LHCN-M2 (cell line): ENCODE results near the gene C1orf232. TPM values are rescaled to one million over a fixed set of nuclear protein-coding genes. Genes with fewer than 3 reads are reported as not detected.

Source experiments
- DNase-seq: peaks from one replicate; pipeline ENCODE4 v3.0.0-alpha.2; 2012; ENCODE audit warnings: low read depth
- total RNA-seq: library from RNA; depleted of rRNA; stranded (reverse); fragments of >200 nt; gene quantifications from 2 replicates; pipeline ENCODE4 v1.2.3, GENCODE V29; 2014

The C1orf232 gene
- total RNA-seq, 1 experiment from 2014 or later, result not detected

DNA sequence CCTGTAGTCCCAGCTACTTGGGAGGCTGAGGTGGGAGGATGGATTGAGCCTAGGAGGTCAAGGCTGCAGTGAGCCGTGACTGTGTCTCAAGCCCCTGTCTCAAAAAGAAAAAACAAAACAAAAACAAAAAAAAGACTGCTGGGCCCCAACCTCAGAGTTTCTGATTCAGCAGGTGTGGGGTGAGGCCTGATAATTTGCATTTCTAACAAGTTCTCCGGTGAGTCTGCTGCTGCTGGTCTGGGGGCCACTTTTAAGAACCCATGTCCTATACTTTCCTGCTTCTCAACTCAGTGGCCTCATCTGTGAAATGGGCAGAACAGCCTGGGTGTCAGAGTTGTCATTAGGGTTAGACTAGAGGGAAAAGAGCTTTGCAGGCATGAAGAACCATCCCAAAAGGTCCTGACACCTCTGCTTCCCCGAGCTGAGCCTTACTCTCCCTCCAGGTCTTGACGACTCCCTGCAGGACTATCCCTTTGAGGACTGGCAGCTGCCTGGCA lies 11.3 kb upstream of the C1orf232 start:
- no peak for DNase-seq

DNA sequence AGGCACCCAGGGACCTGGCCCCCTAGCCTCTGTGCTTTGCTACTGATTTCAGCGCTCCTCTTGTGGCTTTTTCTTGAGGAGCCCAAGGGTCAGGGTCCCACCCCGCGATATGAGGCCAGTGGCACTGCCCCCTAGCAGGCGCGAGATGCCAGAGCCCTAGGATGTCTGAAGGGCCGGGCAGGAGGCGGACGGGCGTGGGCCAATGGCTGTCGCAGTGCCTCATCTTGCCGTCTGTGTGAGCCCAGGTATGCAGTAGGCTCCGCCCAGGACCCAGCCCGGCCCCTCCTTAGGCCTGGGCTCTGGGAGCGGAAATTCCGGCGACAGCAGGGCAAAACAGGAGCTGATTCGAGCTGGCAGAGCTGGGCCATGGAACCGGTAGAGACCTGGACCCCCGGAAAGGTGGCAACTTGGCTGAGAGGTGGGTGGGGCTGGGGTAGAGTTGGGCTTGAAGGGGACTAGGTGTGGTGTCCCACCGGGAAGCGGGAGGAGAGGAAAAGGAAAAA lies 8.5 kb upstream of the C1orf232 start, which contains the start of gene CNKSR1:
Gene CNKSR1, plus strand, starts transcription at position 310 of the 503 bp plus-strand sequence. Its CDS starts 57 bp downstream, at position 367.
- DNase-seq, result no peak

DNA sequence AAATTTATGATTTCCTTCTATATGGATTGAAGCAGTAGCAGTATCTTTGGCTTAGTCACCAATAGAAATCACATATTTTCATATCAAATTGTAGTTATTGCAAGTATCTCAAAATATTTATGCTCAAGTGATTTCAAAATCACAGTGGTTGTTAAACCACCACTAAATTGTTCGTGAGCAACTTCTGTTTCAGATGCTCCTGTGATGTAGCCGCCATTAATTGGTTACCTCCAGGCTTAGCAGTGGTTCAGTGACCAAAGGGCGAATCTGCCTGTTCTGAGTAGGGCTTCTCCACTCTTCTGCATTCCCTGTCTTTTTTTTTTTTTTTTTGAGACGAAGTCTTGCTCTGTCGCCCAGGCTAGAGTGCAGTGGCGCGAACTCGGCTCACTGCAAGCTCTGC lies 6.6 kb upstream of the C1orf232 start:
- DNase-seq, result no peak

DNA sequence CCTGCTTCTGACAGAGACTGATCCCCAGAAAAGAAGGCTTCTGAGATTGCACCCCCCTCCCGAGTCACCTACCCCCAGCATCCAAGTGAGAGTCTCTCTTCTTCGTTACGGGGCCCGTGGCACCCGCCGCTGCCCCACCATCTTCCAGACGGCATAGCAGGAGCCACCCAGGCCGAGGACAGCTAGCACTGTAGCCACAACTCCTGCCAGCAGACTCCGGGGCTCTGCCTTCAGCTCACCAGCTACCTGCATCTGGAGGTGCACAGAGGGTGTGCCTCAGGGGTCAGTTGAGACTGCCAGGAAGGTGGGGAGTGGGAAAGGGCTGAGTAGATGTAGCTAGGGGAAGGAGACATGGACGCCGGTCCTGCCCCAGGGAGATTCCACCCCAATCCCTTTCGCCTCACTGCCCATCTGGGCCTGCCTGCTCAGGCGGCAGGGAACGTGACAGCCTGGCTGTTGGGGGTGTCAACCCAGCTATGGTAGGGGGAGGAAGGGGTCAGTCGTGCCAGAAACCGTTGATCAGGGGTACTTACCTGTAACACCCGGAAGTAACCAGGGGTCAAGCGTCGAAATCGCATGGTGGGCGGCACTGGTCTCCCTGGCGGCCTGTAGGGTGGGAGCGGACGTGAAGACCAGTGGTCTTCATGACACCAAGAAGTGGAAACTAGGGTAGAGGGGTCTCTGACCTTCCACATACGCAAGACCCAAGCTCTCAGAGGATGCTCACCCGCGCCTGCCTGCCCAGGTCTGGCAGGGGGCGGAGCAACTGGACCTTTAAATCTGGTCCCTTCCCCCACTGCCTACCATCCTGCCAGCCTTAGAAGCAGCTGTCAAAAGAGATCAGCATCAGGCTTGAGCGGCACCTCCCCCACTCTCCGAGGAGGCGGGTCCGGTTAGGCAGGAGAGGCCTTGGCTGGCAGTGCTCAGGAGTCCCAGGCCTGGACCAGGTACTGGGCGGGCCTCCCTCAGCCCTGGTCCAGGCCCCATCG lies 2.6 kb upstream of the C1orf232 start, which contains the start of gene ZNF593OS:
Gene ZNF593OS, minus strand, starts transcription at position 749 of the 989 bp plus-strand sequence. Its CDS starts 171 bp downstream, at position 578.
- no peak for DNase-seq

DNA sequence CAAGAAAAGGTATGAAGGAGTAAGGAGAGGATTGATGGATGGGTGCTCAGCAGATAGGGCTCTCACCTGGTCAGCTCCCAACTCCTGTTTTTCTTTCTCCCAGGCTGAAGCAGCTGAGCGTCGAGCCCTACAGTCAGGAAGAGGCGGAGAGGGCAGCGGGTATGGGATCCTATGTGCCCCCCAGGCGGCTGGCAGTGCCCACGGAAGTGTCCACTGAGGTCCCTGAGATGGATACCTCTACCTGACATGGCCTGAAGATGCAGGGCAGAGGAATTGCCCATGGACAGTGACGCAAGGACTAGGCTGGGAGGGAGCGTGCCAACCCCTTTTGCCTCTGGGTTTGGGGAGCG lies 1.7 kb upstream of the C1orf232 start:
- no peak for DNase-seq

DNA sequence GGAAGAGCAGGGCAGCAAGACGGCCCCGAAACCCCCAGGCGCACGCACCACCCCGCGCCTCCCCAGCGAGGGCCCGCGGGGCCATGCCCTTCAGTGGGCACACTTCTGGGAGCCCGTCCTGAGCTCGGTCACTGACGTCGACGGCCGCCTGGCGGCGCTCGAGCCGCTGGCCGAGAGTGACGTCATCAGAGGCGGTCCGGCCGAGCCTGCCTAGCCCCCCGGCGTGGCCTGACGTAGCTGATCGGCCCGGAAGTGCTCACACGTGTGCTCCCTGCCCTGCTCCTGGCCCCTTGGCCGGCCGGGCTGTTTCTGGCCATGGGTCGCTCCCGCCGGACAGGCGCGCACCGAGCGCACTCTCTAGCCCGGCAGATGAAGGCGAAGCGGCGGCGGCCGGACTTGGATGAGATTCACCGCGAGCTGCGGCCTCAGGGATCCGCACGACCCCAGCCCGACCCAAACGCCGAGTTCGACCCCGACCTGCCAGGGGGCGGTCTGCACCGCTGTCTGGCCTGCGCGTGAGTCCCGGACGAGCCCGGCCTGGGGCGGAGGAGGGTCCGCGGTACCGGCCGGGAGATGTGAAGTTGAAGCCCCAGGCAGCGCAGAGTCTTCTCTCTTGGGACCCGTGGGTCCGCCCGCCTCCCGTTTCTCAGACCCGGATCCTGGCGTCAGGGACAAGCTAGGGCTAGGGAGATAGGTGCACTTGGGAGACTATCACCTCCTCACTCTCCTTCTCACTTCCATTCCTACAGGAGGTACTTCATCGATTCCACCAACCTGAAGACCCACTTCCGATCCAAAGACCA lies 1.1 kb upstream of the C1orf232 start, which contains the start of gene ZNF593:
Gene ZNF593, plus strand, starts transcription at position 240 of the 803 bp plus-strand sequence. Its CDS starts 76 bp downstream, at position 316.
- DNase-seq, result peak; percentile 85

DNA sequence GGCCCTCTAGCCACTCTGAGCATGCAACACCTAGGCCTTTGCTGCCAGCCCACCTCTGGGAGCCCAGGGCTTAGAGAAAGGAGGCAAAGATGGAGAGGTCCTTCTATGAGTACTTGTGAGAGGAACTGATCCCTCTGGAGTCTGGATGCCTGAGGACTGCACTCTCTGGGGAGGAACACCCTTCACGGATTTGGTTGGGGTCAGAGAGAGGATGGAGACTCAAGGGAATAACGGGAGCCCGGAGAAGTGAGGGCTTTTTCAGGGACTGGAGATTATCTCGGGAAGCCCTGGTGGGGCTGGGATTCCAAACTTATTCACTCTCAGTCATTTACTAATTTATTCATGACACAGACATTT lies 413 bp upstream of the C1orf232 start:
- no peak for DNase-seq

DNA sequence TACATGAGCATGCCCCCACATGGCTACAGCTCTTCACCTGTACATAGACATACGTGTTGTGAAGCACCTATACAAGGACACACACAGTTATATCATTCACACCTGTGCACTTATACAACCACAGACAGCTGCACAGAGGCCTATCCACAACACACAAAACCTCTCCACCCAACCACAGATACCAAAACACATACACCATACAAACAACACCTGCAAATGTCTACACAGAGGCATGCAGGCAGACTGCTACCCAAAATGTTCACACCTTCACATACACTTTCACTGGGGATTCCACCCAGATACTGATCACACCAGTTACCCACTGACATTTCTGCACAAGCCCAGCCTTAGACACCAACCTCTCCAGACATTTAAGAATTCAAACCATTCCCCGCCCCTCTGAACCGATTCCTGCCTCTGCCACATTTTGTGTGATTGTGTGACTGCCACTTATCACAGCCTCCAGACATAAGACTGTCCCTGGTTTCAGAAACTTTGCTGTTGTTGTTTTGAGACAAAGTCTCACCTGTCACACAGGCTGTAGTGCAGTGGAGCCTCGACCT lies 2.0 kb downstream of the C1orf232 start:
- DNase-seq, result no peak

DNA sequence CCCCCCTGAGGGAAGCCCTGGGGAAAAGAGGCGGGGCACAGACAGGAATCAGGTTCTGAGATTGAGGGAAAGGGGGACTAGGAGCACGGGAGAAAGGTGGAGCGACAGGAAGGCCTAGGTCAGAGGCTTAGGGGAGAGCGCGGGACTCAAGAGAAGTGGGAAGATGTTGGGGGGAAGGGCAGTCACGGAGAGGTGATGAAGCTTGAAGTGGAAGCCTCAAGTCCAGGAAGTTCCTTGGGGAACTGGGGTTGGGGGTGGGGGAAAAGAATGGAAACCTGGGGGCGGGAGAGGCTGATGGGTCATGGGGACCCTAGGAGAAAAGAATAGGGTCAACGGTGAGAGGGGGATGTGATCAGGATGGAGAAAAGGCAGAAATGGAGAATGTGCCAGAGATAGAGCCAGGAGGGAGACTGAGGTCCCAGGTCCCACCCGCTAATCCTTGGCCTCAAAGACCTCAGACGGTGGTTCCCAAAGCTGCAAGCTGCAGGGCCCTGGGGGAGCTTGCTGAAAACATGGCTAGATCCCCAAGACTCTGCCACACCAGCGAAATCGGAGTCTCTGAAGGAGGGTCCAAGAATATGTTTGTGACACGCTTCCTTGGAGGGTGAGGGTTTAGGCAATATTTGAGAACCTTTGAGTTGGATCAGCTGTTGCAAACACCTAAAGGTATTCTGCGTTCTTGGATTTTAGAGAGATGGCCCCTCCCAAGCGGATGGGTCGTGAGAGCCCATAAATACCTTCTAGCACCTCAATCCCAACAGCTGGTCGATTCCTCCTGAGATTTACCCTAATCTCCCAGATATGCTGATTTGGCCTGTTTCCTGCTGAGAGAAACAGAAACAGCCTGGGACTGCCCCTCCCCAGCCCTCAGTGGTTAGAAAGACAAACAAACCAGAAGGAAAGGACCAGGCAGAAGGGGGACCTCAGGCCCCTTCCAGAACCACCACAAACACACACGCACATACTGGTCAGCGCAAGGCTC lies 3.6 kb downstream of the C1orf232 start:
- DNase-seq, result peak; percentile 32

DNA sequence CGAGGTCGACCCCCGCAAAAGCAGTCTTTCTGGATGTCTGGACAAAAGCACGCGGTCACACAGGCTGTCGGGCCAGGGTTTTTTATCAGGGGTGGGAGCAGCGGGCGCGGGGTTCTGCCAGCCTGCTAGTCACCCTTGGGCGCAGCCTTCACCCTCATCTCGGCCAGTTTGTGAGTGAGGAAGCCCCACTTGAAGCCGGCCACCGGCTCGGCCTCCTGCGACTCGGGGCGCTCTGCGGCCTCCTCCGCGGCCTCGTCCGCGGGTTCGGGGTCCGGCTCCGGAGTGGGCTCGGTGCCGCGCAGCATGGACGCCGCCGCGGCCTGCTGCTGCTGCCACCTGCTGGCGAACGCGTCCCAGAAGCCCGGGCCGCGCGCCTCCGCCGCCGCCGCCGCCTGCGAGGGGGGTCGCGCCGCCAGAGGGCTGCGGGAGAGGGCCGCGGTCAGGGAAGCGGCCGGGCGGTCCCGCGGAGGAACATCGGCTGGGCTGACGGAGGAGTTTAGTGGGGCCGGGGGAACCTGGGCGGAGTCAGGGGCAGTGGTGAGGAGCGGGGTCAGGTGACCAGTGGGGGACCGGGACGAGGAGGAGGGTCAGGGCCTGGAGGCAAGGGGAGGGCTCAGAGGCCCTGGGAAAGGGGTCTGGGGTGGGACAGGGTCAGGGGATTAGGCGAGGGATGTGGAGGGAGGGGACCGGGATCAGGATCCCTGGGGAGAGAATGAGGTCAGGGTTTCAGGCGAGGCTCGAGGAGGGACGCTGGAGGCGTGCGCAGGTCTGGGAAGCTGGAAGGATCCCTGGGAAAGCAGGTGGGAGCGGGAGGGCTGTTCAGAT lies 4.5 kb downstream of the C1orf232 start:
- no peak for DNase-seq

DNA sequence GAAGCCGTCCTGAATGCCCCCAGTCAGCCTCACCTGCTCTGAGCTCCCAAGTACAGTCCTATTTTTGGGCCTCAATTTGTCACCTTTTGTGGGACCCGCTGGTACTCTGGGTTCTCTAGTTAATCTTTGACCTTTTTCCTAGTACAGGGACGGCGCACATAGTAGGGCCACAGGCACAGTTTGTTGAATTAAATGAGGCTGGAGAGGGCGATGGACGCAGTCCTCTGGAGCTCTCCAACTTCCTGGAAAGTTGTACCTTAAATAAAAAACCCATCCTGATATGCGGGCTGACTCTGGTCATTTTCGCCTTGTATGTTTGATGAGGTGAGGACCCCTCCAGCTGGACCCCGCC lies 5.1 kb downstream of the C1orf232 start:
- no peak for DNase-seq

DNA sequence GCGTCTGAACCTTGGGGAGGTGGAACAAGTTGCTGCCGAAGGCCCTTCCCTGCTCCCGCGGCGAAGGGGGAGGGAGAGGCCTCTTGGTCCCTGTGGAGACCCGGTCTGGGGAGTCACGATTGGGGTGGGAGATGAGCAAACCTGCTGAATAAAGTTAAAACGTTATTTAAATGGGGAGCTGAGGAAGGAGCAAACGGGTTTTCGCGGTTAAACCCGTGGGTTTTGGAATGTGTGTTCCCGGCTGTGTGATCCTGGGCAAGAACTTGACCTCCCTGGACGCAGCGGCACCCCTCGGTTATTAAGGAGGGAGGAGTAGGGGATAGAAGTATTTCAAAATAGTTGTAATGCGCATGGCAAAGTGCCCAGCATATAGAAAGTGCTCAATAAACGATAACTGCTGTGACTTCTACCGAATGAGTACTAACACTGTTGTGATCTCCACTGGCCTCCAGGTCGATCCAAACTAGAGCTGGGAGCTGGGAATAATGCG lies 6.5 kb downstream of the C1orf232 start:
- no peak for DNase-seq

DNA sequence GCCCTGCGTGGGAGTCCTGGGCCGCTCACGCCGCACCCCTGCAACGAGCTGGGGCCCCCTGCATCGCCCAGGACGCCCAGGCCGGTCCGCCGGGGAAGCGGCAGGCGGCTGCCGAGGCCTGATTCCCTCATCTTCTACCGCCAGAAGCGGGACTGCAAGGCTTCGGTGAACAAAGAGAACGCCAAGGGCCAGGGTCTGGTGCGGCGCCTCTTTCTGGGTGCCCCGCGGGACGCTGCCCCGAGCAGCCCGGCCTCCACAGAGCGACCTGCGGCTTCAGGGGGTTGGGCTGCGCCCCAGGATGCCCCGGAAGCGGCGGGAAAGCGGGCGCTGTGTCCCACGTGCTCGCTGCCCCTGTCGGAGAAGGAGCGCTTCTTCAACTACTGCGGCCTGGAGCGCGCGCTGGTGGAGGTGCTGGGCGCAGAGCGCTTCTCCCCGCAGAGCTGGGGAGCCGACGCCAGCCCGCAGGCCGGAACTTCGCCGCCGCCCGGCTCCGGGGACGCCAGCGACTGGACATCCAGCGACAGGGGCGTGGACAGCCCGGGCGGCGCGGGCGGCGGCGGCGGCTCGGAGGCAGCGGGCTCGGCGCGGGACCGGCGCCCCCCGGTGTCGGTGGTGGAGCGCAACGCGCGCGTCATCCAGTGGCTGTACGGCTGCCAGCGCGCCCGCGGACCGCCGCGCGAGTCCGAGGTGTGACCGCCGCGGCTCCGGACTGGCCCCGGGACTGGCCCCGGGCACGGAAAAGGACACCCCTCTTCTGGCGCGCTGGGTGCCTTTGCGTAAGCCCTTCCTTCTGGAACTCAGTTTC lies 7.1 kb downstream of the C1orf232 start:
- peak; percentile 24 for DNase-seq

DNA sequence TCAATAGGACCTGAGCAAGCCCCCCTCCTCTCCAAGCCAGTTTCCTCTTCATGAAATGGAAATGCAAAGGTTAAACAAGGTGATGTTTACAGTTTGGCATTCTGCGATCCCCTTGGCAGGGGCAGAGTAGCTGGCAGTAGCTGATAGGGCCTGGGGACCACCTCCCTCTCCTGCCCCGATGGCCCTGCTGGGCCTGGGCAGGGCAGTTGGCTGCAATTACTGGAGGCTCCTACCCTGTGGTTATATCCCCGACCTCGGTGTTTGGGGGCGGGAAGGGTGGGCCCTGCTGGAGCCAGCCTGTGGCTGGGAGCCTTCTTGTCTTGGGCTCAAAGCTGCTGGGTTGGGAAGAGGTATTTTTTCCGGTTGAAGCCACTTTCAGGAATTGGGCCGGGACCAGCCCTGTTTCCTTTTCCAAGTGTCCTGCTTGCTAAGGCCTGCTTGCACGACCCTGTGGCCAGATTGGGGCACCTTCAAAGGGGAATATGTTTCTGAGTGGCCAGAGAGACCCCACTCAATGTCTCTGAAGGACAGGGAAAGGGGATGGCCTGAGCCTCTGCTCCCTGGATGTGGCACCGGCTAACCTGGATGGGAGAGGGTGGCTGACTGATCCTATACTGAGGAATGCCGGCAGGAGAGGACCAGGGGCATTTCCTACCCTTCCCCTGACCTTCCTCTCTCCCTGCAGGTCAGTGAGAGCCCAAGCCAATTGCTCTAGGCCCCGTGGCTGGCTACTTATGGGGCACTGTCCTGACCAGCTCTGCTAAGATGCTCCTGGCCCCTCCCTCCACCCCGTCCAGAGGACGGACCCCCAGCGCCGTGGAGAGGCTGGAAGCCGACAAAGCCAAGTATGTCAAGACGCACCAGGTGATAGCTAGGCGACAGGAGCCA lies 8.0 kb downstream of the C1orf232 start:
- DNase-seq, result no peak

DNA sequence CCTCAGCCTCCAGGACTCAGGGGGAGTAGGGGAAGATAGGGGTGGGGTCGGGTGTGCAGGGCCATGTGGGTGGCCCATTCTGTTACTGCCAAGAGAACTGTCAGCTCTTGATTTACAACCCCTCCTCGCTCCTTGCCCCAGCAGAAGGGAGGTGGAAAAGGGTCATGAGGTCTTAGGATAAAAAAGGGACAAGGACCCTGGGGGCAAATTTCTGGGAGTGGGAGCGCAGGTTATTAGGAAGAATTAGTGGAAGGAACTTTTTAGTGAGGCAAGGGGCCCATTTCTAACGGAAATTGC lies 9.1 kb downstream of the C1orf232 start:
- DNase-seq, result no peak

DNA sequence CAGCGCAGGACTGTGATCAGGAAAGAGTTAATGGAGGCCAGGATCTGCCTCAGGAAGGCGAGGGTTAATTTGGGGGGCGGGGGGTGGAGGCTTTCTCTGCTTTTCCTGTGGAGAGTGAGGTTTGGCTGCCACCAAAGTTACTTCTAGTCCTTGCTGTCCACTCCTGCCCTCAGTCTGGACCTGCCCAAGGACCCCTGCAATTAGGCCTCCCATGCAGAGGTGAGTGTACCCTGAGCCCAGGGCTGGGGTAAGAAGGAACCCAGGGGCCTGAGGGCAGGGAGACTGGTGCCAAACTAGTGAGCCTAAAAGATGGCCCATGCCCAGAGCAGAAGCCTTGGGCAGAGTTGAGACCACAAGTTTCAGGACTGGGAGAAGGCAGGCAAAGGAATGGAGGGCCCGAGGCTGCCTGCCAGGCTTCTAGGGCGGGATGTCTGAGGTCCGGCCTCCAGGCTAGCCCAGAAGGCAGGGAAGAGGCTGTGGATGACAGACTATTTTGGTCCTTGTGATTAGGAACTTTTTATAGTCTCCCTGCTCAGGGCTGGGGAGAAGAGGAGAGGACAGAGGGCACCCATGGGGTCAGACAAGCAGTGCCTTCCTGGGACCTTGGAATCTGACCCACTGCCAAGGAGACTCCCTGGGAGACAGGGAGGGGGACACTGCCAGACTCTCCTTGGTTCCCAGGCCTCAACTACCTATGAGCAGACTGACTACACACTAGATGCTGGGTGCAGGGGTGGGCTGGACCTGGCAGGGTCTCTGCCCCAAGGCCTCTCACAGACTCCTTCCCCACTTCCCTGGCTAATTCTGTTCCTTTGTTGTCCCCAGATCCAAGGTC lies 9.6 kb downstream of the C1orf232 start, which contains the start of gene FAM110D:
Gene FAM110D, plus strand, starts transcription at position 172 of the 835 bp plus-strand sequence. CDS start 2,213 bp downstream, outside the sequence.
- no peak for DNase-seq
